Activated T-helper 1 cell treated with Interleukin-2 at 50 U/mL for 16 hours (primary cell): ENCODE results near the gene NHERF2.

Source experiments
- DNase-seq: peaks from one replicate; pipeline ENCODE4 v3.0.0-alpha.2; 2020; ENCODE audit warnings: low read depth

NHERF2 gene

DNA sequence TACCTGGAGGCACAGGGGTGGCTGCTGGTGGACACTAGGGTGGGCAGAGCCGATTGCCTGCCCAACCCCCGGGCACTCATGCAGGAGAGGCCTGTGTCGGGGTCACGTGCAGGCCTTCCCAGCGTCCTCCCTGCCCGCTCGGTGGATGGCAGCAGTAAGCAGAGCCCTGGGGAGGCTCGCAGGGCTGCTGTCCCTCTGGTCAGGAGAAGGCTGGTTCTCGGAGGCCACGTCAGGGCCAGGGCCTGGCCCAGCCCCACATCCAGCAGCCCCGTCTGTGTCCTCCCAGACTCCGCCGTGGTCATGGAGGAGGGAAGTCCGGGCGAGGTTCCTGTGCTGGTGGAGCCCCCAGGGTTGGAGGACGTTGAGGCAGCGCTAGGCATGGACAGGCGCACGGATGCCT is 56.7 kb downstream of the NHERF2 start:
- DNase-seq: no peak

DNA sequence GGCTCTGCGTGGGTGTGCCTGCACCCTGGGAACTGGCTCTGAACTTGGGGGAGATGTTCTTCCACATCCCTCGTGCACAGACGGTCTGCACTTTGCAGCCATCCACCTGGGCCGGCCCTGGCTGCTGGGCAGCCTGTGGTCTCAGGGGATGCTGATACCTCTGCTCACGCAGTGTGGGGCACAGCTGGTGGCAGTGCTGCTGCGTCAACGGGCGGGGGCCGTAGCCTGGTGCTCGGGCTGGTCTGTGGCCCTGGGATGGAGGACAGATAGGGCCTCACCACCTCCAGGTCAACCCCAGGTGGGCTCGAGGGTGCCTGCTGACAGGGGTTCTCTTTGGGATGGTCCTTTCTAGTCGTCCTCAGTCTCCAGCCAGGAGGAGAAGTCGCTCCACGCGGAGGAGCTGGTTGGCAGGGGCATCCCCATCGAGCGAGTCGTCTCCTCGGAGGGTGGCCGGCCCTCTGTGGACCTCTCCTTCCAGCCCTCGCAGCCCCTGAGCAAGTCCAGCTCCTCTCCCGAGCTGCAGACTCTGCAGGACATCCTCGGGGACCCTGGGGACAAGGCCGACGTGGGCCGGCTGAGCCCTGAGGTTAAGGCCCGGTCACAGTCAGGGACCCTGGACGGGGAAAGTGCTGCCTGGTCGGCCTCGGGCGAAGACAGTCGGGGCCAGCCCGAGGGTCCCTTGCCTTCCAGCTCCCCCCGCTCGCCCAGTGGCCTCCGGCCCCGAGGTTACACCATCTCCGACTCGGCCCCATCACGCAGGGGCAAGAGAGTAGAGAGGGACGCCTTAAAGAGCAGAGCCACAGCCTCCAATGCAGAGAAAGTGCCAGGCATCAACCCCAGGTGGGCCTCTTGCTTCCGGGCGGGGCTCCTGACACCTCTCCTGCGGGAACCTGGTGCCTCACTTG is 57.4 kb downstream of the NHERF2 start:
- DNase-seq: no peak

- DNase-seq: no peak
Observed at GRCh38 chr16:2084895-2085625, 58.4 kb downstream of the NHERF2 start.

DNA sequence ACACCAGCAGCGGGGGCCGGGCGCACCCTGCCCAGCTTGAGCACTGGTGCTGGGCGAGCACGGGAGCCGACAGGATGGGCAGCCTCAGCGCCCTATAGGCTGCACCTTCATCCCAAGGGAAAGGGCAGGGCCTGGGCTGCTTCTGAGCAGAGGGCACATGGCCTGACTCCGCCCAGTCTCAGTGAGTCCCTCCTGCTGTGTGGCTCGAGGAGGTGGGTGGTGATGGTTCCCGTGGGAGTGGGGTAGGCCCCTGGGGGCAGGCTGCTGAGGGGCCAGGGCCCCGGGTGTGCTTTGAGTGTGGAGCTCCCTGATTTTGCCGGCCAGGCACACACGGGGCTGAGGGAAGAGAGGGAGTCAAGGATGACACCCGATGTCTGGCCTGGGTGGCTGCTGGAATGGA is 59.0 kb downstream of the NHERF2 start:
- no peak for DNase-seq

DNA sequence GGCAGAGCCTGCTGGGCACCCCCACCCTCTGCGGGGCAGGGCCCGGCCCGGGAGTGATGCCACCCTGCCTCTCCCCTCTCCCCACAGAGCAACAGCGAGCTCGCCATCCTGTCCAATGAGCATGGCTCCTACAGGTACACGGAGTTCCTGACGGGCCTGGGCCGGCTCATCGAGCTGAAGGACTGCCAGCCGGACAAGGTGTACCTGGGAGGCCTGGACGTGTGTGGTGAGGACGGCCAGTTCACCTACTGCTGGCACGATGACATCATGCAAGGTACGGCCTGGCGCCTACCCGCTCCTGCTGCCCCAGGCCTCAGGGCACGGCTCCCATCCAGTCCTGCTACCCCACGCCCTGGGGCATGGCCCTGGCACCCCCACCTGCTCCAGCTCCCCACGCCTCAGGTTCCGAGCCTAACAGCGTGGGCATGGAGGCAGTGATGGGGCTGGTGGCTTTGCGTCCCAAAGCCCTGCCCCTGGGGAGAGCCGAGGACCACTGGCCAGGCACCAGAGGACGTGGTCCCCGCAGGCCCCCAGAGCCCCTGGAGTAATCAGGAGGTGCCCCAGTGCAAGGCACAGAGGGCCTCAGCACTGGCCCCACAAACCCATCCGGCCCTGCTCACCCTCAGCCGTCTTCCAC is 59.5 kb downstream of the NHERF2 start:
- DNase-seq: no peak

- DNase-seq: no peak
Observed at GRCh38 chr16:2086812-2087747, 60.4 kb downstream of the NHERF2 start.

- no peak for DNase-seq
Observed at GRCh38 chr16:2087748-2088631, 61.3 kb downstream of the NHERF2 start.
